HG02571 (cell line): Measurements from ENCODE around the gene GSTM4.

Experiments used
- ATAC-seq: cut with Tn5 transposase; IDR thresholded peaks from one replicate; pipeline ENCODE4 v1.9.1; 2021; ENCODE audit warnings: mild to moderate bottlenecking, moderate library complexity; ENCODE audit not compliant: unreplicated experiment

Gene GSTM4

GRCh38 chr1:109655615-109656519 lies at the start of gene GSTM4:
TSS of gene GSTM4 (plus strand) at chr1:109656099. CDS start at chr1:109656390, 291 bp downstream.
- ATAC-seq = peak; percentile 86

DNA sequence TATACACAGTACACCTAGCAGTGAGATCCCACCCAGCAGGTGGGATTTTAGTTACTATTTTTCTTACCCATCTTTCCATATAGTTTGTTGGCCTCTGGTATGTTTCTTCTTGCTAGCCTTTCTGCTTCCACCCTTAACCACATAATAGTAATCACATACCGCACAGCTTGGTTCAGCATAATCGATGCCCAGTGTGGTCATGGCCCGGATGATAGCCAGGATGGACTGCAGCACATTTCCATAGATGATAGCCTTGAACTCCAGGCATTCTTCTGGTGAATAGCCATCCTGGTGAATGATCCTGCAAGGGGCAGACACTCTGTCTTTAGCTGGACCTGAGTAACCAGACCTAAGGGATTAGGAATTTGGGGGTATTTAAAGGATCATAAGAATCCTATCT lies 46.0 kb upstream of the GSTM4 start:
- no peak for ATAC-seq

- ATAC-seq = no peak
These were observed 45.1 kb upstream of the GSTM4 start for GRCh38 chr1:109610609-109611307.

DNA sequence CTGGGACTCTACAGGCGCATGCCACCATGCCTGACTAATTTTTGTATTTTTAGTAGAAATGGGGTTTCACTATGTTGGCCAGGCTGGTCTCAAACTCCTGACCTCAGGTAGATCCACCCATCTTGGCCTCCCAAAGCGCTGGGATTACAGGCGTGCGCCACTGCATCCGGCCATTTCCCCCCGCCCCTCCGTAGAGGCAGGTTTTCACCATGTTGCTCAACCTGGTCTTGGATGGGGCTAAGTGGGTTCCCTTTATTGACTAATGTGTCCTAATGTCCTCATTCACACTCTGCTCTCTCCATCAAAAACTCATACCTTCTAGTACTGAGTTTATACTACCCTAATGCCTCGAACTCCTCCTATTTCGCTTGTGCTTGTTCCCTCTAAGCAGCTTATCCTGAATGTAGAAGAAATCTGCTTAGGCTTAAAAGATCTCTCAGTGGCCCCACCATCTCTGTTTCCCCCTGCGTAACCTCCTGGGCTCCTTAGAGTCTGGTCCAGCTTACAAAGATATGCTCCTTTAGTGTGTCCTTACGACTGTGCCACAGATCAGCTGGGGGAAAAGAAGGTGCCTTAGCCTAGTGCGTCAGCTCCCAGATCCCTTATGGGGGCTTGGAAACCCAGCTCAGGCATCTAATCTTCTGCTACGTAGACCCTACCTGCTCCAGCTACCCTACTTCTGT lies 44.5 kb upstream of the GSTM4 start:
- ATAC-seq = no peak

GRCh38 chr1:109613361-109614147 lies 42.3 kb upstream of the GSTM4 start:
- no peak for ATAC-seq

GRCh38 chr1:109615879-109616278 lies 40.0 kb upstream of the GSTM4 start:
- ATAC-seq = no peak

- no peak for ATAC-seq
These were observed 39.5 kb upstream of the GSTM4 start for GRCh38 chr1:109616391-109616790.

DNA sequence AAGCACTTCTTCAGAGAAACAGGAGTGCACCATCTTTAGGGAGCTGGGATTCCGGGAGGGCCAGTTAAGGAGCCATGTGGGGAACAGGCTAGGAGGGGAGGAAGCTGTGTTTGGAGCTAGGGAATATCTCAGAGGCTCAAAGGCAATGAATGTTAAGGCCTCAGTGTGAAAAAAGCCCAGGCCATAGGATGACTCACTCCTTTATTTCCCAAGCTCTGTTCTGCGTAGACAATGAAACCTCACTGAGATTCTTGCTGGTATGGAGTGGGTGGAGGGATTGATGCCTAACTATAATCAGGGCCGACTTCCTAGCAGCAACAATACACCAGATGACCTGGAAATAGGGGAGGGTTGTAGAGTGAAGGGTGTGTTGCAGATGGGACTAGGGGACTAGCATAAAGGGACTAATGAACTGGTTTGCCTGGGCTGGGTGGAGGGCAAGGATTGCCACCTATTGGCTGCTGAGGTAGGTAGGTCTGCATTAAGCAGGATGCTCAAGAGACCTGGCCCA lies 38.6 kb upstream of the GSTM4 start:
- no peak for ATAC-seq

- no peak for ATAC-seq
These were observed 37.0 kb upstream of the GSTM4 start for GRCh38 chr1:109618661-109619575.

DNA sequence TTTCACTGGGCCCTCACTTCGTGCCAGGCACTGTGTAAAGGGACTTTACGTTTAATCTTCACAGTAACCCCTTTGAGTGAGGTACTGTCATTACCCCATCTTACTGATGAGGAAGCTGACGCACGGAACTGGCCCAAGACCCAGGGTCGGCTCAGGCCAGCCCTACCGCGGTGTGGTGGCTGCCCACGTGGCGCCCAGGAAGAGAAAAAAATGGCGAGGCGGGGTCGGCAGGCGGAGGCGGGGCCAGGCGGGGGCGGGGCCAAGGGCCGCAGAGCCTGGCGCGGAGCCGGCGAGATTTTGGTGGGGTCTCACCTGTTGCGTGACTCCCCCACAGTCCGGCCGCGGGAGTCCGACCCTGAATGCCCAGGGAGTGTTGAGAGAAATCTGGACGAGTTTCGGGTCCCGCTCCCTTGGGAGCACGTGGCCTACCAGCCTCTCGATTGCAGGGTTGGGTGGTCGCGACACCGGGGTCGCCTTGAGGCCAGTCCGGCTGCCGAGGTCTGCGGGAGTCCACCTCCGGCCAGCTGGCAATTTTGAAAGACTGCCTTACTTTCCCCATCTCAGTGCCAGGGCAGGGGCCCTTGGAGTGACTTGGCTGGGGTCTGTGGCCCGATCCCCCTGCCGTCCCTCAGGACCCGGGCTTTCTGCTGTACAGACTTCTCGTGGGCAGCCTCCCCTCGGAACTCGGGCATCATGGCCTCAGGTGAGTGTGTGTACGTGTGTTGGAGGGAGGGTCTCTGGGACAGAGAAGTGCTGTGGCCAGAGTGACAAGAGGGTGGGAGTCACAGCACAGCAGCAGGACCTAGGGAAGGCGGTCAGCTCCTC lies 36.1 kb upstream of the GSTM4 start, which contains the start of the genes AMPD2 and GNAT2:
Gene AMPD2, plus strand, starts transcription at position 262 of the 825 bp plus-strand sequence. CDS start 1,339 bp downstream, outside the sequence.
Gene GNAT2, minus strand, starts transcription at position 41 of the 825 bp plus-strand sequence. CDS start 6,746 bp downstream, outside the sequence.
- peak; percentile 43 for ATAC-seq

- ATAC-seq = no peak
These were observed 35.5 kb upstream of the GSTM4 start for GRCh38 chr1:109620401-109620791.

GRCh38 chr1:109620841-109621286 lies 35.0 kb upstream of the GSTM4 start:
- ATAC-seq = peak; percentile 68

DNA sequence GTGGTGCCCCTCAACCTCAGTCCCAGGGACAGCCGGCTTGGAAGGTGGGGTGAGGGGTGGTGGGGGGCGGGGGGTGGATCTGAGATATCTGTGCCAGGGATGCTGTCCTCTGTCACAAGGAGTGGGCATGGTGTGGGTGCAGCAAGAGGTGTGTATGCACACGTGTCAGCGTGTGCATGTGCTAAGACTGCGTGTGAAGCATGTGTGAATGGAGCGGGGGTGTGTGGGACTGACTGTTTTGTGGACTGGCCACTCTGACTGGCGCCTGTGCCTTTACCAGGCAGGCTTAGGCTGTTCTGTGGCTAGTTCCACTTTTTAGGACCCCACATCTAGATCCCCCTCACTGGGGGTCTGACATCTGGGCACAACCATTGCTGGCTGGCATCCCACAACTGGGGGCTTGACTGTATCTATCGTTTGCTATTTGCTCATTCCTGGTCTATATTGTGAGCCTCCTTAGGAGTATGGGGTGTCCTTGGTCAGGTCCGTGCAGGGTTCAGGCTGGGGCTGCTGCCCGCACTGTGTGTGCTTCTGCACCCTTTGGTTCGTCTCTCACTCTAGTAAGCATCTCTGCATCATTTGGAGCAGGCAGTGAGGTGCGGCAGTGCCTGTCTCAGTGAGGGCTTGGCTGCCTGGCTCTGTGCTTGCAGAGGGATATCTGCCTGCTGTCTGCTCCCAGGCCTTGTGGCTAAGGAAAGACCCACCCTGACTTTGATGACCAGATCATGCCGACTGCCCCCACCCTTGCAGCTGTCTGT lies 34.3 kb upstream of the GSTM4 start:
- ATAC-seq = no peak

- no peak for ATAC-seq
These were observed 33.6 kb upstream of the GSTM4 start for GRCh38 chr1:109622137-109622892.

- ATAC-seq = no peak
These were observed 33.0 kb upstream of the GSTM4 start for GRCh38 chr1:109622895-109623294.

GRCh38 chr1:109623601-109624161 lies 32.2 kb upstream of the GSTM4 start:
- ATAC-seq = no peak
